ENCODE data around the gene AQP12B. TPM values are rescaled to one million over a fixed set of nuclear protein-coding genes. Genes with fewer than 3 reads are reported as not detected.

AQP12B gene
- total RNA-seq, 1 experiment from 2014 or later = not detected

DNA sequence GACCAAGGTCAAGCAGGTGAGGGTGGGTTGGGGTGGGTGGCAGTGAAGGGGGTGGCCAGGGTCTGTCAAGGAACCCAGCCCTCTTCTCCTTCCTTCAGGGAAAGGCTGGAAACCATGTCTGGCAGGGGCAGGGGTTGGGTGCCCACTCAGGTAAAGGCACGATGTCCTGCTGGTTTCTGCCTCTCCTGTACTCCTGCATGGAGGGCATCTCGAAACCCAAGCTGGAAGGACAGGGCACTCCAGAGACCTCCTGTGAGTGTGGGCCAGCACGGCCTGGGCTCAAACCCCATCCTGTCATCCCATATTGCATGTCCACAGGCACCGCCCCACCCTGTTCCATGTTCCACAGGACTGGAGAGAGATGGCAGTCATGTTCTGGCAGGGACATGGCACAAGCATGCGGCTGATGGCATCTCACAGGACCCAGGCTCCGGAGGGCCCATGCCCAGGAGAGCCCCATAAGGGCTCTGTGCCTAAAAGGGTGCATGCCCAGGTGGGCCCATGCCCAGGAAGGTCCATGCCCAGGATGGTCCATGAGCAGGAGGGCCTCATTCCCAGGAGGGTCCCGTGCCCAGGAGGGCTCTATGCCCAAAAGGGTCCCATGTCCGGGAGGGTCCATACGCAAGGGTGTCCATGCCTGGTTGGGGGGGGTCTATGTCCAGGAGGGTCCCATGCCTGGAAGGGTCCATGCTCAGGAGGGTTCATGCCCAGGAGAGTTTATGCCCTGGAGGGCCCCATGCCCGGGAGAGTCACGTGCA lies 51.0 kb downstream of the AQP12B start:
- POLR2A ChIA-PET (ENCODE audit: unreplicated experiment) = no interaction called here
- H3K9ac ChIP-seq (ENCODE audit: low read length) = no peak overlapping the region
- CTCF ChIA-PET = no interaction called here
- TF ChIP-seq, protein P1, sequence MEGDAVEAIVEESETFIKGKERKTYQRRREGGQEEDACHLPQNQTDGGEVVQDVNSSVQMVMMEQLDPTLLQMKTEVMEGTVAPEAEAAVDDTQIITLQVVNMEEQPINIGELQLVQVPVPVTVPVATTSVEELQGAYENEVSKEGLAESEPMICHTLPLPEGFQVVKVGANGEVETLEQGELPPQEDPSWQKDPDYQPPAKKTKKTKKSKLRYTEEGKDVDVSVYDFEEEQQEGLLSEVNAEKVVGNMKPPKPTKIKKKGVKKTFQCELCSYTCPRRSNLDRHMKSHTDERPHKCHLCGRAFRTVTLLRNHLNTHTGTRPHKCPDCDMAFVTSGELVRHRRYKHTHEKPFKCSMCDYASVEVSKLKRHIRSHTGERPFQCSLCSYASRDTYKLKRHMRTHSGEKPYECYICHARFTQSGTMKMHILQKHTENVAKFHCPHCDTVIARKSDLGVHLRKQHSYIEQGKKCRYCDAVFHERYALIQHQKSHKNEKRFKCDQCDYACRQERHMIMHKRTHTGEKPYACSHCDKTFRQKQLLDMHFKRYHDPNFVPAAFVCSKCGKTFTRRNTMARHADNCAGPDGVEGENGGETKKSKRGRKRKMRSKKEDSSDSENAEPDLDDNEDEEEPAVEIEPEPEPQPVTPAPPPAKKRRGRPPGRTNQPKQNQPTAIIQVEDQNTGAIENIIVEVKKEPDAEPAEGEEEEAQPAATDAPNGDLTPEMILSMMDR (conservative IDR thresholded peaks at IDR 0.05; ENCODE audit: low read depth, low read length) = no peak
- TF ChIP-seq EZH2phosphoT487 (IDR thresholded peaks at IDR 0.05; ENCODE audit: borderline replicate concordance, low read length) = no peak
- TF ChIP-seq EZH2 (IDR thresholded peaks at IDR 0.05; ENCODE audit: low read length, unreplicated experiment) = no peak
- ATAC-seq (no peak), DNase-seq (no peak)
- H3K27ac ChIP-seq (ENCODE audit: low read length) = no peak overlapping the region
- H3F3A ChIP-seq (ENCODE audit: low read length, unreplicated experiment) = no peaks in the 10 kb centered on the region
- H3K9me2 ChIP-seq (replicated peaks; ENCODE audit: low read length) = no peaks in the 10 kb centered on the region
- intact Hi-C loops (cut with micrococcal nuclease) = no loop called here
- no peak overlapping the region for H2AFZ ChIP-seq (ENCODE audit: low read length)
- BruUV-seq (replicated peaks) = no TSS peak
- no peaks in the 10 kb centered on the region for H3K27me3 ChIP-seq (ENCODE audit: low read length)
- no peaks in the 10 kb centered on the region for H3K4me1 ChIP-seq (ENCODE audit: insufficient read depth, low read length)
- H3K4me3 ChIP-seq (ENCODE audit: low read length) = no peak overlapping the region
- no peak overlapping the region for H3K4me2 ChIP-seq (ENCODE audit: low read length)
- no peaks in the 10 kb centered on the region for H4K20me1 ChIP-seq (ENCODE audit: low read length)
- H3K9me3 ChIP-seq (ENCODE audit: low read length) = no peaks in the 10 kb centered on the region
- no peaks in the 10 kb centered on the region for H3K79me2 ChIP-seq (ENCODE audit: low read length)
- no peaks in the 10 kb centered on the region for H3K36me3 ChIP-seq (ENCODE audit: low read depth, low read length)

DNA sequence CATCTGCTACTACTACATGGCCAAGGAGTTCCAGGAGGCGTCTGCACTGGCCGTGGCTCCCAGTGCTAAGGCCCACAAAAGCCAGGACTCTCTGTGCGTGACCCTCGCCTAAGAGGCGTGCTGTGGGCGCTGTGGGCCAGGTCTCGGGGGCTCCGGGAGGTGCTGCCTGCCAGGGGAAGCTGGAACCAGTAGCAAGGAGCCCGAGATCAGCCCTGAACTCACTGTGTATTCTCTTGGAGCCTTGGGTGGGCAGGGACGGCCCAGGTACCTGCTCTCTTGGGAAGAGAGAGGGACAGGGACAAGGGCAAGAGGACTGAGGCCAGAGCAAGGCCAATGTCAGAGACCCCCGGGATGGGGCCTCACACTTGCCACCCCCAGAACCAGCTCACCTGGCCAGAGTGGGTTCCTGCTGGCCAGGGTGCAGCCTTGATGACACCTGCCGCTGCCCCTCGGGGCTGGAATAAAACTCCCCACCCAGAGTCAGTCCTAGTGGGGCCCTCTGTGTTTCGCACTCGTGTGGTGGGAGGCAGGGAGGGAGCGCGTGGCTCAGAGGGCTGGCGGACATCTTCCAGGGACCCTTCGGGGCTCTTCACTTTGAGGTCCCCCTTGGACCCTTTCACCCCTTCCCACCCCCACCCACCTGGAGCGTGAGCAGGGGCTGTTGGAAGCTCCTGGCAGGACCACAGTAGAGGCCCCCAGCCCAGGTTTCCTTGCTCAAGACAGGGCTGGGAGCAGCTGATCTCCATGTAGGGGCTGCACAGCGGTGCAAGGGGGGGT lies 51.7 kb downstream of the AQP12B start:
- POLR2A ChIA-PET (ENCODE audit: unreplicated experiment) = no interaction called here
- no TSS peak for BruUV-seq (replicated peaks)

More for the DNA sequence above, 51.7 kb downstream of the AQP12B start:
- no peak overlapping the region for H3K27ac ChIP-seq (ENCODE audit: low read length)
- H3K9me2 ChIP-seq (replicated peaks; ENCODE audit: low read length) = no peaks in the 10 kb centered on the region
- H3K9ac ChIP-seq (ENCODE audit: low read length) = no peak overlapping the region
- no peaks in the 10 kb centered on the region for H3K9me3 ChIP-seq (ENCODE audit: low read length)
- H3K36me3 ChIP-seq (ENCODE audit: low read depth, low read length) = no peaks in the 10 kb centered on the region
- H3F3A ChIP-seq (ENCODE audit: low read length, unreplicated experiment) = no peaks in the 10 kb centered on the region
- no peaks in the 10 kb centered on the region for H3K79me2 ChIP-seq (ENCODE audit: low read length)
- H3K27me3 ChIP-seq (ENCODE audit: low read length) = no peaks in the 10 kb centered on the region
- intact Hi-C loops (cut with micrococcal nuclease) = no loop called here
- H3K4me3 ChIP-seq (ENCODE audit: low read length) = no peak overlapping the region
- H4K20me1 ChIP-seq (ENCODE audit: low read length) = no peaks in the 10 kb centered on the region
- ATAC-seq (no peak), DNase-seq (no peak)
- CTCF ChIA-PET = no interaction called here
- no peak overlapping the region for H2AFZ ChIP-seq (ENCODE audit: low read length)
- H3K4me1 ChIP-seq (ENCODE audit: insufficient read depth, low read length) = no peaks in the 10 kb centered on the region
- TF ChIP-seq EZH2phosphoT487 (IDR thresholded peaks at IDR 0.05; ENCODE audit: borderline replicate concordance, low read length) = no peak
- TF ChIP-seq, protein P1 (conservative IDR thresholded peaks at IDR 0.05; ENCODE audit: low read depth, low read length) = no peak
- no peak for TF ChIP-seq EZH2 (IDR thresholded peaks at IDR 0.05; ENCODE audit: low read length, unreplicated experiment)
- no peak overlapping the region for H3K4me2 ChIP-seq (ENCODE audit: low read length)
